Measurements from ENCODE around the gene GRIPAP1. TPM values are rescaled to one million over a fixed set of nuclear protein-coding genes. Genes with fewer than 3 reads are reported as not detected.

The GRIPAP1 gene
- total and polyA plus RNA-seq, 2 of the 13 experiments (the other 11 are each of a cell fraction or from before 2014, with no cell fraction given), result 16.1 to 22.6 TPM

DNA sequence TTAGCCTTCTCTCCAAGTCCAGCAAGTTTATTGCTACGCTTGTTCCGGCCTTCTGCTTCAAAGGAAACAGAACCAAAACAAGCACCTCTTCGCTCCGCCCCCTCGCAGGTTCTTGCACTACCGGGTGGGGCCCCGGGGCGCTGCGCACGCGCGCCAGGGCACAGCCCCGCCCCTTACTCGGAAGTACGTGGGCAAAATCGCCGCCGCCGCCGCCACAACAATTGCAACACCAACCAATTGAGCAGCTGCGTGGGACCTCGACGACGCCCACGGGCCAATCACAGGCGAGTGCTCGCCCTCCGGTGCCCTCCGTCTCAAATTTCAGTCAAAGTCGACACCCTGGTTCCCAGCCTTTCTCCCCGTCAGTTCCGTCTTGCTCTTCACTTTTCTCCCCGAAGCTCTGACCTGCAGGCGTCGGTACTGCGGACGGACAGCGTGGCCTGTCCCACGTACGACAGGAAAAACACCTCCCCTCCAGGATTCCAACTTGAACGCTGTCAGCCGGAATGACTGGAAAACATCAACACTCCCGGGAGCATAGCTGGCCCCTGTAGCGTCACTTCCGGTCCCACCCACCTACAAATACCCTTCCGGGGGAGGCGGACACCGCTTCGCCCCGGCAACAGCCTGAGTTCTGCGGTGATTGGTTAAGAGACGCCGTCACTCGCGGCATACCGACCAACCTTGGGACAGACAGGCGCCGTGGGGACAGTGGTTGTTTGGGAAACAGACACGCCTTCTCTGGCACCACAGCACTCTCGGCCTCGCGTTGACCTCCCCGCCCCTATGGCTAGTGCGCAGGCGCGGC is 44.0 kb downstream of the GRIPAP1 start (continued):
- TF ChIP-seq, protein P1, sequence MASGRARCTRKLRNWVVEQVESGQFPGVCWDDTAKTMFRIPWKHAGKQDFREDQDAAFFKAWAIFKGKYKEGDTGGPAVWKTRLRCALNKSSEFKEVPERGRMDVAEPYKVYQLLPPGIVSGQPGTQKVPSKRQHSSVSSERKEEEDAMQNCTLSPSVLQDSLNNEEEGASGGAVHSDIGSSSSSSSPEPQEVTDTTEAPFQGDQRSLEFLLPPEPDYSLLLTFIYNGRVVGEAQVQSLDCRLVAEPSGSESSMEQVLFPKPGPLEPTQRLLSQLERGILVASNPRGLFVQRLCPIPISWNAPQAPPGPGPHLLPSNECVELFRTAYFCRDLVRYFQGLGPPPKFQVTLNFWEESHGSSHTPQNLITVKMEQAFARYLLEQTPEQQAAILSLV (CRISPR knock-in tag; IDR thresholded peaks at IDR 0.05; ENCODE audit: borderline replicate concordance), result no peak
- TF ChIP-seq NCOR1 (IDR thresholded peaks at IDR 0.05; ENCODE audit: borderline replicate concordance, low read length) (peak; percentile 72; the same call in 1 of the 2 replicates), ZNF607 (CRISPR knock-in tag; IDR thresholded peaks at IDR 0.05; ENCODE audit: borderline replicate concordance) (no peak), GMEB1 (CRISPR knock-in tag; IDR thresholded peaks at IDR 0.05; ENCODE audit: borderline replicate concordance) (peak; percentile 65; the same call in 1 of the 2 replicates), ETV5 (CRISPR knock-in tag; IDR thresholded peaks at IDR 0.05; ENCODE audit: borderline replicate concordance) (0 out of 2 replicates have a peak, but pooled peaks have one; percentile 22), RFX3 (CRISPR knock-in tag; IDR thresholded peaks at IDR 0.05) (peak; percentile 47), ZNF367 (CRISPR knock-in tag; IDR thresholded peaks at IDR 0.05; ENCODE audit: borderline replicate concordance) (no peak), KLF16 (CRISPR knock-in tag; IDR thresholded peaks at IDR 0.05) (peak in 1 of 2 experiments; percentile 59; a peak in 1 of 4 replicates), TARDBP (CRISPR knock-in tag; IDR thresholded peaks at IDR 0.05) (0 out of 2 replicates have a peak, but pooled peaks have one; percentile 35), TCF7 (IDR thresholded peaks at IDR 0.05; ENCODE audit: low read depth) (no peak), PHF21A (CRISPR knock-in tag; IDR thresholded peaks at IDR 0.05) (peak; percentile 51), ZNF678 (CRISPR knock-in tag; IDR thresholded peaks at IDR 0.05) (no peak), SYNCRIP (IDR thresholded peaks at IDR 0.05; ENCODE audit: insufficient read depth, low read depth, low read length) (no peak), BATF2 (CRISPR knock-in tag; IDR thresholded peaks at IDR 0.05) (no peak), XBP1 (CRISPR knock-in tag; IDR thresholded peaks at IDR 0.05) (no peak), HMGA1 (CRISPR knock-in tag; conservative IDR thresholded peaks at IDR 0.05) (no peak), TP53 (CRISPR knock-in tag; conservative IDR thresholded peaks at IDR 0.05) (no peak), NR2C2 (CRISPR knock-in tag; IDR thresholded peaks at IDR 0.05; ENCODE audit: borderline replicate concordance) (peak; percentile 97), ESRRA (CRISPR knock-in tag; IDR thresholded peaks at IDR 0.05; ENCODE audit: low read depth) (no peak; the same call in 1 of the 2 replicates)
- TF ChIP-seq, protein P2, sequence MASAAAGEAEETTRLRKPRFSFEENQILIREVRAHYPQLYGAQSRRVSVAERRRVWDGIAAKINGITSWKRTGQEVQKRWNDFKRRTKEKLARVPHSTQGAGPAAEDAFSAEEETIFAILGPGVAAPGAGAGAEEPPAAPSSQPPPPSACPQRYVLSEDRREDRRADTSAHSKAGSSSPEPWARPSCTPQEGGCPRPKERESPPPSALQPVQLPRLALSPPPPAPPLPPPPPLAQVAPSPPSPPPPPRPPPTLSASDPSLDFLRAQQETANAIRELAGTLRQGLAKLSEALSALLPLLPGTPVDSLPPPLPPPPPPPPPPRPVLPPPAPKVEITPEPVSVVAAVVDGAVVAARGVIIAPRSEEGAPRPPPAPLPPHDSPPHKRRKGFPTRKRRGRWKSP (CRISPR knock-in tag; IDR thresholded peaks at IDR 0.05), result no peak
- TF ChIP-seq, protein P3, sequence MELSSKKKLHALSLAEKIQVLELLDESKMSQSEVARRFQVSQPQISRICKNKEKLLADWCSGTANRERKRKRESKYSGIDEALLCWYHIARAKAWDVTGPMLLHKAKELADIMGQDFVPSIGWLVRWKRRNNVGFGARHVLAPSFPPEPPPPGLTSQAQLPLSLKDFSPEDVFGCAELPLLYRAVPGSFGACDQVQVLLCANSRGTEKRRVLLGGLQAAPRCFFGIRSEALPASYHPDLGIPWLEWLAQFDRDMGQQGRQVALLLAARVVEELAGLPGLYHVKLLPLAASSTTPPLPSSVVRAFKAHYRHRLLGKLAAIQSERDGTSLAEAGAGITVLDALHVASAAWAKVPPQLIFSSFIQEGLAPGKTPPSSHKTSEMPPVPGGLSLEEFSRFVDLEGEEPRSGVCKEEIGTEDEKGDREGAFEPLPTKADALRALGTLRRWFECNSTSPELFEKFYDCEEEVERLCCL (CRISPR knock-in tag; IDR thresholded peaks at IDR 0.05; ENCODE audit: borderline replicate concordance), result peak; percentile 34; the same call in 1 of the 2 replicates
- TF ChIP-seq, protein P4, sequence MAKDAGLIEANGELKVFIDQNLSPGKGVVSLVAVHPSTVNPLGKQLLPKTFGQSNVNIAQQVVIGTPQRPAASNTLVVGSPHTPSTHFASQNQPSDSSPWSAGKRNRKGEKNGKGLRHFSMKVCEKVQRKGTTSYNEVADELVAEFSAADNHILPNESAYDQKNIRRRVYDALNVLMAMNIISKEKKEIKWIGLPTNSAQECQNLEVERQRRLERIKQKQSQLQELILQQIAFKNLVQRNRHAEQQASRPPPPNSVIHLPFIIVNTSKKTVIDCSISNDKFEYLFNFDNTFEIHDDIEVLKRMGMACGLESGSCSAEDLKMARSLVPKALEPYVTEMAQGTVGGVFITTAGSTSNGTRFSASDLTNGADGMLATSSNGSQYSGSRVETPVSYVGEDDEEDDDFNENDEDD (CRISPR knock-in tag; IDR thresholded peaks at IDR 0.05; ENCODE audit: borderline replicate concordance), result peak; percentile 31; the same call in 1 of the 2 replicates
